ENCODE data around the gene DMD.

DNA sequence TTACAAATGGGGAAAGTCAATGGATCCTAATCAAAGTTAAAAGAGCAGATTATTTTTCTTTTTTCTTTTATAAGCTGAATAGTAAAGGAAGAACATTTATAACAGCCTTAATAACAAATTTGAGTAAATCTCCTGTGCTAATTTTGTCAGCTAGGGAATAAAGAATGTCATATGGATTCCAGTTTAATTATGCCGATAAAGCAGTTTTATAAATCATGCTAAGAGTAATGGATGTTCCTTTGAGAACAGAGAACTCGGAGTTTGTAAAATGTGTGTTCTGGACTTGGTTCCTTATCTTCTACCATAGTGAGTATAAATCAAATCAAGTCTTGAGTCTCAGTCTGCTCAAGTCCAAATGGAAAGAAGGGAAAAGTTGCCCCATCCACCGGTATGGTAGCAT is 1959.2 kb downstream of the DMD start:
- TF ChIP-seq POLR2AphosphoS5 (IDR thresholded peaks at IDR 0.05; ENCODE audit: borderline replicate concordance, low read depth, low read length) (no peak), EZH2 (IDR thresholded peaks at IDR 0.05) (no peak)
